MM.1S (cell line): ENCODE data around the gene ZNF280B.

Source experiments
- DNase-seq: peaks from one replicate; pipeline ENCODE4 v3.0.0-alpha.2; 2015
- H2AFZ ChIP-seq: fragments of 300-600 bp; sonication (generic); 2 replicates; pipeline ENCODE4 v1.6.0; 2016; ENCODE audit warnings: antibody characterized with exemption, low read length
- H3F3A ChIP-seq: fragments of 300-600 bp; sonication (generic); 2 replicates; pipeline ENCODE4 v1.6.1; 2016; ENCODE audit warnings: mild to moderate bottlenecking, antibody characterized with exemption, low read length, moderate library complexity, mixed read lengths; ENCODE audit not compliant: insufficient read depth
- H3K27ac ChIP-seq: fragments of 300-600 bp; sonication (generic); 2 replicates; pipeline ENCODE4 v1.5.1; 2016; ENCODE audit warnings: mild to moderate bottlenecking, low read length
- H3K27me3 ChIP-seq: fragments of 300-600 bp; sonication (generic); replicated peaks from 2 replicates; pipeline ENCODE4 v1.6.0; 2016; ENCODE audit warnings: low read length; ENCODE audit not compliant: insufficient read depth
- H3K36me3 ChIP-seq: fragments of 300-600 bp; sonication (generic); replicated peaks from 2 replicates; pipeline ENCODE4 v1.6.1; 2016; ENCODE audit warnings: mild to moderate bottlenecking, low read length, mixed read lengths; ENCODE audit not compliant: insufficient read depth
- H3K4me1 ChIP-seq: fragments of 300-600 bp; sonication (generic); 2 replicates; pipeline ENCODE4 v1.6.1; 2016; ENCODE audit warnings: low read length, mixed read lengths
- H3K4me2 ChIP-seq: fragments of 300-600 bp; sonication (generic); 2 replicates; pipeline ENCODE4 v1.6.0; 2016; ENCODE audit warnings: low read depth, low read length
- H3K4me3 ChIP-seq: fragments of 300-600 bp; sonication (generic); 2 replicates; pipeline ENCODE4 v1.5.1; 2016; ENCODE audit warnings: low read length, mixed read lengths
- H3K79me2 ChIP-seq: fragments of 300-600 bp; sonication (generic); 2 replicates; pipeline ENCODE4 v1.6.1; 2016; ENCODE audit warnings: mixed run types, low read length, mixed read lengths
- H3K9ac ChIP-seq: fragments of 300-600 bp; sonication (generic); 2 replicates; pipeline ENCODE4 v1.6.1; 2016; ENCODE audit warnings: low read length, mixed read lengths
- H3K9me2 ChIP-seq: fragments of 300-600 bp; sonication (generic); replicated peaks from 2 replicates; pipeline ENCODE4 v1.6.1; 2016; ENCODE audit warnings: mild to moderate bottlenecking, low read length, mixed read lengths; ENCODE audit not compliant: insufficient read depth
- H3K9me3 ChIP-seq: fragments of 300-600 bp; sonication (generic); replicated peaks from 2 replicates; pipeline ENCODE4 v1.6.1; 2016; ENCODE audit warnings: mild to moderate bottlenecking, low read length, mixed read lengths; ENCODE audit not compliant: insufficient read depth
- H4K20me1 ChIP-seq: fragments of 300-600 bp; sonication (generic); 2 replicates; pipeline ENCODE4 v1.6.1; 2016; ENCODE audit warnings: mild to moderate bottlenecking, low read length, moderate library complexity, mixed read lengths; ENCODE audit not compliant: insufficient read depth
- CTCF ChIP-seq: fragments of 300-600 bp; sonication (generic); IDR thresholded peaks from 2 replicates; pipeline ENCODE4 v1.5.1; 2016; ENCODE audit warnings: antibody characterized with exemption, low read length, mixed read lengths
- EZH2 ChIP-seq: fragments of 300-600 bp; sonication (generic); optimal IDR thresholded peaks from 2 replicates; pipeline ENCODE3; 2017; ENCODE audit warnings: low read depth, mild to moderate bottlenecking, antibody characterized with exemption, low read length, mixed read lengths
- EZH2phosphoT487 ChIP-seq: fragments of 300-600 bp; sonication (generic); IDR thresholded peaks from 2 replicates; pipeline ENCODE4 v1.6.1; 2018; ENCODE audit warnings: antibody characterized with exemption, low read length

ZNF280B gene

GRCh38 chr22:22479999-22480532 lies 28.5 kb downstream of the ZNF280B start:
- no peak overlapping the region for H3K4me3 ChIP-seq
- no peak for DNase-seq
- no peak overlapping the region for H2AFZ ChIP-seq
- TF ChIP-seq EZH2phosphoT487 = no peak
- no peak for TF ChIP-seq EZH2
- TF ChIP-seq CTCF = no peak
- no peaks in the 10 kb centered on the region for H3K4me1 ChIP-seq
- H3K9me2 ChIP-seq = no peaks in the 10 kb centered on the region
- H3K27ac ChIP-seq = no peak overlapping the region
- no peaks in the 10 kb centered on the region for H4K20me1 ChIP-seq
- no peaks in the 10 kb centered on the region for H3K9me3 ChIP-seq
- H3K27me3 ChIP-seq = no peaks in the 10 kb centered on the region
- no peaks in the 10 kb centered on the region for H3K36me3 ChIP-seq
- H3K79me2 ChIP-seq = no peaks in the 10 kb centered on the region
- no peak overlapping the region for H3K9ac ChIP-seq
- H3F3A ChIP-seq = no peaks in the 10 kb centered on the region
- H3K4me2 ChIP-seq = no peak overlapping the region

- Histone ChIP-seq H3F3A (no peaks in the 10 kb centered on the region), H3K36me3 (no peaks in the 10 kb centered on the region), H3K4me3 (no peak overlapping the region), H3K9ac (no peak overlapping the region), H3K4me2 (no peak overlapping the region), H3K27me3 (no peaks in the 10 kb centered on the region), H2AFZ (no peak overlapping the region), H3K27ac (no peak overlapping the region), H3K9me3 (no peaks in the 10 kb centered on the region), H3K4me1 (no peaks in the 10 kb centered on the region), H3K9me2 (no peaks in the 10 kb centered on the region), H4K20me1 (no peaks in the 10 kb centered on the region), H3K79me2 (no peaks in the 10 kb centered on the region)
- DNase-seq = no peak
- TF ChIP-seq CTCF = no peak
- TF ChIP-seq EZH2 = no peak
- no peak for TF ChIP-seq EZH2phosphoT487
Observed at GRCh38 chr22:22479116-22479515, 29.4 kb downstream of the ZNF280B start.

GRCh38 chr22:22478470-22478869 lies 30.1 kb downstream of the ZNF280B start:
- no peak overlapping the region for H2AFZ ChIP-seq
- no peak overlapping the region for H3K4me2 ChIP-seq
- no peaks in the 10 kb centered on the region for H3K79me2 ChIP-seq
- H3K4me1 ChIP-seq = no peaks in the 10 kb centered on the region
- H4K20me1 ChIP-seq = no peaks in the 10 kb centered on the region
- no peak overlapping the region for H3K4me3 ChIP-seq
- H3K27me3 ChIP-seq = no peaks in the 10 kb centered on the region
- no peaks in the 10 kb centered on the region for H3F3A ChIP-seq
- H3K9me3 ChIP-seq = no peaks in the 10 kb centered on the region
- H3K36me3 ChIP-seq = no peaks in the 10 kb centered on the region
- TF ChIP-seq EZH2phosphoT487 (no peak), CTCF (no peak), EZH2 (no peak)
- no peak for DNase-seq
- H3K9me2 ChIP-seq = no peaks in the 10 kb centered on the region
- H3K27ac ChIP-seq = no peak overlapping the region
- no peak overlapping the region for H3K9ac ChIP-seq
